ENCODE measurements around the gene RANGAP1.

- TF ChIP-seq, protein P1, sequence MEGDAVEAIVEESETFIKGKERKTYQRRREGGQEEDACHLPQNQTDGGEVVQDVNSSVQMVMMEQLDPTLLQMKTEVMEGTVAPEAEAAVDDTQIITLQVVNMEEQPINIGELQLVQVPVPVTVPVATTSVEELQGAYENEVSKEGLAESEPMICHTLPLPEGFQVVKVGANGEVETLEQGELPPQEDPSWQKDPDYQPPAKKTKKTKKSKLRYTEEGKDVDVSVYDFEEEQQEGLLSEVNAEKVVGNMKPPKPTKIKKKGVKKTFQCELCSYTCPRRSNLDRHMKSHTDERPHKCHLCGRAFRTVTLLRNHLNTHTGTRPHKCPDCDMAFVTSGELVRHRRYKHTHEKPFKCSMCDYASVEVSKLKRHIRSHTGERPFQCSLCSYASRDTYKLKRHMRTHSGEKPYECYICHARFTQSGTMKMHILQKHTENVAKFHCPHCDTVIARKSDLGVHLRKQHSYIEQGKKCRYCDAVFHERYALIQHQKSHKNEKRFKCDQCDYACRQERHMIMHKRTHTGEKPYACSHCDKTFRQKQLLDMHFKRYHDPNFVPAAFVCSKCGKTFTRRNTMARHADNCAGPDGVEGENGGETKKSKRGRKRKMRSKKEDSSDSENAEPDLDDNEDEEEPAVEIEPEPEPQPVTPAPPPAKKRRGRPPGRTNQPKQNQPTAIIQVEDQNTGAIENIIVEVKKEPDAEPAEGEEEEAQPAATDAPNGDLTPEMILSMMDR (conservative IDR thresholded peaks at IDR 0.05; ENCODE audit: low read depth, low read length): no peak
- no peak for TF ChIP-seq EZH2 (IDR thresholded peaks at IDR 0.05; ENCODE audit: borderline replicate concordance, low read depth, low read length, poor library complexity, severe bottlenecking)
These were observed 48.2 kb upstream of the RANGAP1 start for GRCh38 chr22:41334215-41334614.
